HK-2 (cell line): ENCODE data around the gene TFAP2E.

Experiments
- DNase-seq: peaks from one replicate; pipeline ENCODE4 v3.0.0-alpha.2; 2018; ENCODE audit not compliant: unreplicated experiment

The TFAP2E gene

GRCh38 chr1:35644204-35644603 is 71.1 kb downstream of the TFAP2E start:
- DNase-seq = no peak
